Activated CD8-positive, alpha-beta T cell treated with anti-CD3 and anti-CD28 coated beads, Interleukin-2, amount 10 ng/mL, durations not matched to agents 7 days and 5 days (primary cell): ENCODE measurements around the gene DHRSX. TPM values are rescaled to one million over a fixed set of nuclear protein-coding genes. Genes with fewer than 3 reads are reported as not detected.

Experiments used
- ATAC-seq: fragments of 150-1000 bp; cut with Tn5 transposase; one replicate; pipeline ENCODE4 v1.10.0; 2021; ENCODE audit warnings: moderate library complexity
- CTCF ChIA-PET: fragments of 350-600 bp; sonication (Branson Sonifier 250); formaldehyde crosslinking; loops from one replicate; lab custom pipeline; 2021; ENCODE audit warnings: antibody characterized with exemption; lab: Charles Lee
- POLR2A ChIA-PET: fragments of 350-600 bp; sonication (Branson Sonifier 250); formaldehyde crosslinking; loops from one replicate; lab custom pipeline; 2021; ENCODE audit warnings: antibody characterized with exemption; lab: Charles Lee
- DNase-seq: peaks from one replicate; pipeline ENCODE4 v3.0.0-alpha.2; 2020
- H3K27ac Mint-ChIP-seq: one replicate; pipeline ENCODE4 v1.8.0; 2021; ENCODE audit warnings: mild to moderate bottlenecking, mixed read lengths
- H3K27me3 Mint-ChIP-seq: one replicate; pipeline ENCODE4 v1.8.0; 2021; ENCODE audit warnings: low read depth, mixed read lengths
- H3K36me3 Mint-ChIP-seq: one replicate; pipeline ENCODE4 v1.8.0; 2021; ENCODE audit warnings: low read depth, mixed read lengths
- H3K4me1 Mint-ChIP-seq: one replicate; pipeline ENCODE4 v1.8.0; 2021; ENCODE audit warnings: low read depth, mixed read lengths
- H3K4me3 Mint-ChIP-seq: one replicate; pipeline ENCODE4 v1.8.0; 2021; ENCODE audit warnings: mild to moderate bottlenecking, mixed read lengths
- H3K9me3 Mint-ChIP-seq: one replicate; pipeline ENCODE4 v1.8.0; 2022; ENCODE audit warnings: mixed read lengths; ENCODE audit not compliant: insufficient read depth
- total RNA-seq, 2 experiments: library from RNA; stranded (reverse); gene quantifications; one replicate each; pipeline ENCODE4 v1.2.3, GENCODE V29; 2021

DHRSX gene
- total RNA-seq, 2 experiments from 2014 or later: 16.2 to 18.9 TPM

DNA sequence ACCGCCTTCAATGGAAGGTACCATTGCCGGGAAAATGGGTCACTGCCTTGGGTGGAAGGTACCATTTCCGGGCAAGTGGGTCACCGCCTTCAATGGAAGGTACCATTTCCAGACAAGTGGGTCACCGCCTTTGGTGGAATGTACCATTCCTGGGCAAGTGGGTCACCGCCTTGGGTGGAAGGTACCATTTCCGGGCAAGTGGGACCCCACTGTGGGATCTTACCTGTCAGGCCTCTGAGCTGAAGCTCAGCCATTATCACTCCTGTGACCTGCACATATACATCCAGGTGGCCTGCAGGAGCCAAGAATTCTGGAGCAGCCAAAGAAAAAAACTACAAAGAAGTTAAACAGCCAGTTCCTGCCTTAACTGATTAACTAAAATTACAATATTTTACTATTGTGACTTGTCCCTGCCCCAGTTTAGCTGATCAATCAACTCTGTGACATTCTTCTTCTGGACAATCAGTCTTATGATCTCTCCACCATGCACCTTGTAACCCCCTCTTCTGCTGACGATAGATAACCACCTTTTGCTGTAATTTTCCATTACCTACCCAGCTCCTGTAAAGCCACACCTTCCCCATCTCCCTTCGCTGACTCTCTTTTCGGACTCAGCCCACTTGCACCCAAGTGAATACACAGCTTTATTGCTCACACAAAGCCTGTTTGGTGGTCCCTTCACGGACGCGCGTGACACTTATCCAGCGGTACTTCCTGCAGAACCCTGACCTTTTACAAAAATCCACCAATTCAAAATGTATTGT is 313.2 kb downstream of the DHRSX start:
- Mint-ChIP-seq H3K27ac (no peak overlapping the region), H3K36me3 (no peaks in the 10 kb centered on the region), H3K4me1 (no peaks in the 10 kb centered on the region), H3K27me3 (no peaks in the 10 kb centered on the region), H3K4me3 (no peak overlapping the region), H3K9me3 (peaks cover 4% of the 10 kb centered on the region)
- no peak for ATAC-seq
- DNase-seq: no peak
- CTCF ChIA-PET: no interaction called here
- POLR2A ChIA-PET: no interaction called here

DNA sequence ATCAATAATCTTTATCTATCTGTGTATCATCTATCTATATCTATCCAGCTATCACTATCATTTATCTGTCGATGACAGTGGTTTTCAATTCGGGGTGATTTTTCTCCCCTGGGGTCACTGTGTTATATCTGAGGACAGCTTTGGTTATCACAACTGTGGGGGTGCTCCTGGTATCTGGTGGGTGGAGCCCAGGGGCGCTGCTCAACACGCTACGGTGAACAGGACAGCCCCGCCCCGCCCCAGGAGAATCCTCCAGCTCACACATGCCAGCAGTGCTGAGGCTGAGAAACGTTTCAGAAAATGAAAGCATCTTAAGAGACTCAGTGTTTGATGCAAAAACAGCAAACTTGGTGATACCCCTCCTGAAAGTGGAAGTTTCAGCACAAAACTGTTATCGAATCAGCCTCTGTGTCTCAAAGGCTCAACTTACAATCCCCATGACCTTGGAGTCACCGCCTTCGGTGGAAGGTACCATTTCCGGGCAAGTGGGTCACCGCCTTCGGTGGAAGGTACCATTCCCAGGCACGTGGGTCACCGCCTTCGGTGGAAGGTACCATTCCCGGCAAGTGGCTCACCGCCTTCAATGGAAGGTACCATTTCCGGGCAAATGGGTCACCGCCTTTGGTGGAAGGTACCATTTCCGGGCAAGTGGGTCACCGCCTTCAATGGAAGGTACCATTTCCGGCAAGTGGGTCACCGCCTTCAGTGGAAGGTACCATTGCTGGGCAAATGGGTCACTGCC is 315.3 kb downstream of the DHRSX start:
- no peak for ATAC-seq
- POLR2A ChIA-PET: no interaction called here
- Mint-ChIP-seq H3K27ac (no peak overlapping the region), H3K36me3 (no peaks in the 10 kb centered on the region), H3K4me3 (no peak overlapping the region), H3K27me3 (no peaks in the 10 kb centered on the region), H3K9me3 (peaks cover 4% of the 10 kb centered on the region), H3K4me1 (no peaks in the 10 kb centered on the region)
- DNase-seq: no peak
- CTCF ChIA-PET: no interaction called here

DNA sequence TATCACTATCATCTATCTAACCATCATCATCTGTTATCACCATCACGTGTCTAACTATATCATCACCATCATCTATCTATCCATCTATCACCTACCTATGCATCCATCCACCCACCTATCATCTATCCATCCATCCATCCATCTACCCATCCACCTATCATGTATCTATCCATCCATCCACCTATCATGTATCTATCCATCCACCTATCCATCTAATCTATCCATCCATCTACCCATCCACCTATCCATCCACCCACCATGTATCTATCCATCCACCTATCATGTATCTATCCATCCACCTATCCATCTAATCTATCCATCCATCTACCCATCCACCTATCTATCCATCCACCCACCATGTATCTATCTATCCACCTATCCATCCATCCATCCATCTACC is 316.7 kb downstream of the DHRSX start:
- ChIA-PET CTCF (no interaction called here), POLR2A (no interaction called here)
- Mint-ChIP-seq H3K9me3 (peaks cover 4% of the 10 kb centered on the region), H3K4me1 (no peaks in the 10 kb centered on the region), H3K27me3 (no peaks in the 10 kb centered on the region), H3K27ac (no peak overlapping the region), H3K4me3 (no peak overlapping the region), H3K36me3 (no peaks in the 10 kb centered on the region)
- no peak for ATAC-seq
- no peak for DNase-seq

DNA sequence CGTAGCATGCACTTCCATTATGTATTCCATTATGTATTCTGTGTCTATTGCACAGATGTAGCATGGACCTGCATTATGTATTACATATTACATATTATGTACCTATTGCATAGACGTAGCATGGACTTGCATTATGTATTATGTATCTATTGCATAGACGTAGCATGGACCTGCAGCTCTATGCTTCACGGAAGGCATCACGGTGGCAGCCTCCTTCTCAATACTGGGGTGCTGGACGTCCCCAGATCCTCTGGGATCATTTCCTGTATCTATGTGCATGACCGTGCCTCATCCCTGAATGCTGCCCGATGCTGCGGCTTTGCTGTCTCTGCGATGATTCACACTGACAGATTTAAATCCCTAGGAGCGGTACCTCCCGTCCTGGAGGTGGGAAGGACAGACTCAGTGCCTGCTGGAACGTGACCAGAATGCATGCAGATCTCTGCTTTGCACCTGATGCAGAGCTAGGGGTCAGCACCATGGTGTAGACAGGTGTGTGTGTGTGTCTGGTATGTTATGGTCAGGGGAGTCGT is 317.5 kb downstream of the DHRSX start:
- no peaks in the 10 kb centered on the region for H3K4me1 Mint-ChIP-seq
- H3K36me3 Mint-ChIP-seq: no peaks in the 10 kb centered on the region
- H3K9me3 Mint-ChIP-seq: peaks cover 1% of the 10 kb centered on the region
- ATAC-seq (no peak), DNase-seq (no peak)
- ChIA-PET CTCF (no interaction called here), POLR2A (no interaction called here)
- H3K27ac Mint-ChIP-seq: no peak overlapping the region
- no peak overlapping the region for H3K4me3 Mint-ChIP-seq
- no peaks in the 10 kb centered on the region for H3K27me3 Mint-ChIP-seq

DNA sequence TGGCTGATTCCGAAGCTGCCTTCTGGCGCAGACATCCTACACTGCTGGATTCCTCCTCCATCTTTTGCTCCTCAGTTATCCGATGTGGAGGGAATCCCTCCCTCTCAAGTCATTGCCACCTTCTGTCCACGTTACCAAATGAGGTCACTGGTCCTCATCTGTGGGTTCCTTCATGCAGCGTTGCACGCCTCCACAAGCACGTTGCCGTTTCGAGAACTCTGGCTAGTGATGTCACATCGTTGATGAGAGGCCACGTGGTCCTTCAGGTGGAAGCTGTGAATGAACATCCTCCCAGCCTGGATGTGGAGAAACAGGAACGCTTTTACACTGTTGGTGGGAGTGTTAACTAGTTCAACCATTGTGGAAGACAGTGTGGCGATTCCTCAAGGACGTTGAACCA is 323.2 kb downstream of the DHRSX start:
- ChIA-PET CTCF (no interaction called here), POLR2A (no interaction called here)
- peaks cover 8% of the 10 kb centered on the region for H3K9me3 Mint-ChIP-seq
- no peak overlapping the region for H3K4me3 Mint-ChIP-seq
- H3K36me3 Mint-ChIP-seq: no peaks in the 10 kb centered on the region
- no peaks in the 10 kb centered on the region for H3K27me3 Mint-ChIP-seq
- no peak overlapping the region for H3K27ac Mint-ChIP-seq
- DNase-seq (no peak), ATAC-seq (no peak)
- no peaks in the 10 kb centered on the region for H3K4me1 Mint-ChIP-seq

DNA sequence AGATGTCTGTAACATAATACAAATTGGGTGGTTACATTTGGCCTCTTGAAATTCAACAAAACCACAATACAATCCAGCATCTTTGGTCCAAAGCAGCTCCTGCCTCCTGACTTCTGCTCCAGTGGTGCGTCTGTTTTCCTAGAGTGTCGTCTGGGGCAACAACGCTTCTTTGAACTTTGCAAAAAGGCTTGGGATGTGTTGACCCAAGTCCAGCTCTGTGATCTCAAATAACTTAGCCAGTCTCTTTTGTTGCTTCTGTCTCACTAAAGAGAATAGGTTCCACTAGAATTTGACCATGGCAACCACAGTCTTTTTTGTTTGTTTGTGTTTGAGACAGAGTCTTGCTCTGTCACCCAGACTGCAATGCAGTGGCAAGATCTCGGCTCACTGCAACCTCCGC is 324.0 kb downstream of the DHRSX start:
- CTCF ChIA-PET: no interaction called here
- H3K4me1 Mint-ChIP-seq: no peaks in the 10 kb centered on the region
- H3K4me3 Mint-ChIP-seq: no peak overlapping the region
- POLR2A ChIA-PET: no interaction called here
- ATAC-seq: no peak
- H3K36me3 Mint-ChIP-seq: no peaks in the 10 kb centered on the region
- no peaks in the 10 kb centered on the region for H3K27me3 Mint-ChIP-seq
- H3K27ac Mint-ChIP-seq: no peak overlapping the region
- H3K9me3 Mint-ChIP-seq: peaks cover 14% of the 10 kb centered on the region
- DNase-seq: no peak

DNA sequence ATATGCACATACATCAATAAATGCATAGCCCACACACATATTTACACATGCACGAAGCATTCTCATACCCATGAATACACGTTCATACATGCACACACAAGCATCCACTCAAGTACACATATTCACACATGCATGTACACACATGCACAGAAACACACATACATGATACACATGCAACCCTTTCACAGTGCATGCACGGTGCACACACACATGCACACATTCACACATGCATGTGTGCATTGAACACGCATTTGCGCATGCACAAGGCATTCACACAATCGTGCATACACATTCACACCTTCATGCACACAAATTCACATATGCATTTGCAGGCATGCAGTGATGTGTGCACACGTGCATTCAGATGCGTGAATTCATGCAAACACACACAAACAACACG is 324.5 kb downstream of the DHRSX start:
- H3K4me1 Mint-ChIP-seq: no peaks in the 10 kb centered on the region
- H3K27me3 Mint-ChIP-seq: no peaks in the 10 kb centered on the region
- ATAC-seq: no peak
- peaks cover 18% of the 10 kb centered on the region for H3K9me3 Mint-ChIP-seq
- ChIA-PET CTCF (no interaction called here), POLR2A (no interaction called here)
- no peaks in the 10 kb centered on the region for H3K36me3 Mint-ChIP-seq
- H3K4me3 Mint-ChIP-seq: no peak overlapping the region
- no peak for DNase-seq
- H3K27ac Mint-ChIP-seq: no peak overlapping the region

DNA sequence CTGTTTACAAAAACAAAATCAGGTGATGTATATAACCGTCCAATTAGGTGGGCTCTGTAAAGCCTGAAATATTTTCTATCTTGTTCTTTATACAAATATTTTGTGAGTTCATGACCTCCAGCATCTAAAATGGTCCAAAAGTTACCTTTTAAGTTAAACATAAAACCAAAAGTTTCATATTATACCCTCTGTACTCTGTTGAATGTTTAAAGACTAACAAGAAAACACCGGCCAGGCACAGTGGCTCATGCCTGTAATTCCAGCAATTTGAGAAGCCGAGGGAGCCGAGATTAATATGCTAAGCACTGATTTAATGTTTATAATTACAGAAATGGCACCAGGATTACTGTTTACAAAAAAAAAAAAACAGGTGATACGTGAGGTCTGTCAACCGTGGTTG is 328.4 kb downstream of the DHRSX start:
- no peaks in the 10 kb centered on the region for H3K36me3 Mint-ChIP-seq
- DNase-seq (no peak), ATAC-seq (no peak)
- H3K9me3 Mint-ChIP-seq: peaks cover 32% of the 10 kb centered on the region
- POLR2A ChIA-PET: no interaction called here
- H3K27me3 Mint-ChIP-seq: no peaks in the 10 kb centered on the region
- H3K27ac Mint-ChIP-seq: no peak overlapping the region
- CTCF ChIA-PET: no interaction called here
- no peak overlapping the region for H3K4me3 Mint-ChIP-seq
- H3K4me1 Mint-ChIP-seq: no peaks in the 10 kb centered on the region

Other genes with a start within 250 kb of the DHRSX start
- 10 to 100 TPM; 36.7 to 40.3 TPM for gene ZBED1, start within 50 bp of the DHRSX start, total RNA-seq
- gene CD99, start 190.3 kb upstream of the DHRSX start, total RNA-seq: 100 to 1,000 TPM; 208 to 219 TPM